IMR-90 (cell line): ENCODE data around the gene PPP1R9B. TPM values are rescaled to one million over a fixed set of nuclear protein-coding genes. Genes with fewer than 3 reads are reported as not detected.

ENCODE experiments used
- ATAC-seq: fragments of 200-7000 bp; cut with Tn5 transposase; 2 replicates; pipeline ENCODE4 v1.9.1; 2020; ENCODE audit warnings: low read depth, mild to moderate bottlenecking, moderate library complexity
- BruUV-seq: library from RNA; stranded (reverse); fragments of 400-500 nt; replicated peaks from 2 replicates; lab custom pipeline; 2021; lab: Mats Ljungman, UMichigan
- CTCF ChIA-PET: fragments of 300-600 bp; formaldehyde crosslinking; extraction: SDS; loops from one replicate; lab custom pipeline; 2021; ENCODE audit warnings: antibody characterized with exemption; lab: Yijun Ruan, JAX
- POLR2A ChIA-PET: fragments of 300-600 bp; sonication (Branson Sonifier 250); formaldehyde crosslinking; loops from one replicate; lab custom pipeline; 2022; ENCODE audit warnings: antibody characterized with exemption; ENCODE audit not compliant: unreplicated experiment; lab: Charles Lee
- DNase-seq: peaks from one replicate; pipeline ENCODE4 v3.0.0; 2013
- H2AFZ ChIP-seq: replicated peaks from 2 replicates; pipeline ENCODE3; 2013; ENCODE audit warnings: low read length, mild to moderate bottlenecking; ENCODE audit not compliant: poor library complexity
- H2AK5ac ChIP-seq: 2 replicates; pipeline ENCODE4 v1.6.1; 2013; ENCODE audit warnings: low read depth, low read length, inconsistent platforms
- H2AK9ac ChIP-seq: replicated peaks from 2 replicates; pipeline ENCODE3; 2013; ENCODE audit warnings: mild to moderate bottlenecking, low read depth, low read length, moderate library complexity; ENCODE audit not compliant: poor library complexity
- H2BK120ac ChIP-seq: 2 replicates; pipeline ENCODE4 v1.6.1; 2013; ENCODE audit warnings: low read depth, low read length, inconsistent platforms
- H2BK15ac ChIP-seq: 3 replicates; pipeline ENCODE4 v1.6.1; 2013; ENCODE audit warnings: low read depth, low read length, inconsistent platforms
- H2BK20ac ChIP-seq: 2 replicates; pipeline ENCODE4 v1.6.1; 2013; ENCODE audit warnings: low read depth, mild to moderate bottlenecking, inconsistent platforms, low read length, moderate library complexity
- H2BK5ac ChIP-seq: 2 replicates; pipeline ENCODE4 v1.6.1; 2013; ENCODE audit warnings: mild to moderate bottlenecking, low read depth, low read length, inconsistent platforms; ENCODE audit not compliant: poor library complexity, severe bottlenecking
- H3K14ac ChIP-seq: replicated peaks from 2 replicates; pipeline ENCODE4 v1.6.1; 2013; ENCODE audit warnings: low read depth, low read length, inconsistent platforms
- H3K18ac ChIP-seq: 2 replicates; pipeline ENCODE4 v1.6.1; 2013; ENCODE audit warnings: low read depth, low read length, control low read depth
- H3K23ac ChIP-seq: 2 replicates; pipeline ENCODE4 v1.6.1; 2013; ENCODE audit warnings: low read depth, low read length, inconsistent platforms
- H3K27ac ChIP-seq: 2 replicates; pipeline ENCODE4 v1.5.1; 2013; ENCODE audit warnings: mild to moderate bottlenecking, control low read depth, low read length; ENCODE audit not compliant: insufficient read depth
- H3K27me3 ChIP-seq: 2 replicates; pipeline ENCODE4 v1.6.1; 2013; ENCODE audit warnings: low read length; ENCODE audit not compliant: control insufficient read depth, insufficient read depth
- H3K36me3 ChIP-seq: 2 replicates; pipeline ENCODE4 v1.6.1; 2013; ENCODE audit warnings: low read length, mixed read lengths; ENCODE audit not compliant: control insufficient read depth, insufficient read depth
- H3K4ac ChIP-seq: 2 replicates; pipeline ENCODE4 v1.6.1; 2013; ENCODE audit warnings: low read depth, low read length, inconsistent platforms
- H3K4me1 ChIP-seq: 2 replicates; pipeline ENCODE4 v1.6.1; 2013; ENCODE audit warnings: low read length, mixed read lengths; ENCODE audit not compliant: control insufficient read depth, insufficient read depth
- H3K4me2 ChIP-seq: 2 replicates; pipeline ENCODE4 v1.6.1; 2013; ENCODE audit warnings: low read depth, mild to moderate bottlenecking, control low read depth, low read length, moderate library complexity
- H3K4me3 ChIP-seq: 2 replicates; pipeline ENCODE4 v1.5.1; 2013; ENCODE audit warnings: low read depth, mild to moderate bottlenecking, control low read depth, low read length, moderate library complexity; ENCODE audit not compliant: insufficient read depth
- H3K56ac ChIP-seq: 2 replicates; pipeline ENCODE4 v1.6.1; 2013; ENCODE audit warnings: low read length, inconsistent platforms; ENCODE audit not compliant: insufficient read depth; ENCODE audit errors: extremely low read depth
- H3K79me1 ChIP-seq, 2 experiments: 2 replicates each; pipeline ENCODE4 v1.6.1; 2013; ENCODE audit warnings: low read length in 2 of 2, inconsistent platforms in 1 of 2, low read depth in 1 of 2
- H3K9ac ChIP-seq: 2 replicates; pipeline ENCODE4 v1.6.1; 2013; ENCODE audit warnings: low read depth, low read length, control low read depth
- H3K9me1 ChIP-seq: 2 replicates; pipeline ENCODE4 v1.6.1; 2013; ENCODE audit warnings: low read length, inconsistent platforms; ENCODE audit not compliant: insufficient read depth
- H3K9me3 ChIP-seq: 2 replicates; pipeline ENCODE4 v1.6.1; 2013; ENCODE audit warnings: low read length; ENCODE audit not compliant: control insufficient read depth, insufficient read depth
- H4K20me1 ChIP-seq: 2 replicates; pipeline ENCODE4 v1.6.1; 2013; ENCODE audit warnings: low read length, inconsistent platforms; ENCODE audit not compliant: insufficient read depth
- H4K5ac ChIP-seq: 2 replicates; pipeline ENCODE4 v1.6.1; 2013; ENCODE audit warnings: mild to moderate bottlenecking, low read depth, low read length, control low read depth
- H4K8ac ChIP-seq, 2 experiments: 2 replicates each; pipeline ENCODE4 v1.6.1; 2013; ENCODE audit warnings: low read depth in 2 of 2, low read length in 2 of 2, control low read depth in 1 of 2, inconsistent platforms in 1 of 2
- H4K91ac ChIP-seq: 2 replicates; pipeline ENCODE4 v1.6.1; 2013; ENCODE audit warnings: low read depth, low read length, inconsistent platforms; ENCODE audit not compliant: insufficient read depth
- BHLHE40 ChIP-seq: fragments of 150-350 bp; IDR thresholded peaks from 2 replicates; pipeline ENCODE4 v1.6.1; 2016; ENCODE audit warnings: mild to moderate bottlenecking, low read depth, low read length
- CEBPB ChIP-seq: IDR thresholded peaks from 2 replicates; pipeline ENCODE4 v1.6.1; 2012; ENCODE audit warnings: low read depth, low read length, improper control_type of control experiment
- CHD1 ChIP-seq: IDR thresholded peaks from 2 replicates; pipeline ENCODE4 v1.6.1; 2012; ENCODE audit warnings: low read depth, low read length, improper control_type of control experiment
- CTCF ChIP-seq: conservative IDR thresholded peaks from 2 replicates; pipeline ENCODE4 v1.5.1; 2012; ENCODE audit warnings: mild to moderate bottlenecking, low read depth, low read length, improper control_type of control experiment
- ELK1 ChIP-seq: fragments of 150-350 bp; IDR thresholded peaks from 2 replicates; pipeline ENCODE4 v1.6.1; 2016; ENCODE audit warnings: low read depth, mild to moderate bottlenecking, low read length, moderate library complexity, borderline replicate concordance
- FOS ChIP-seq: fragments of 150-350 bp; IDR thresholded peaks from 2 replicates; pipeline ENCODE4 v1.6.1; 2016; ENCODE audit warnings: low read depth, low read length
- MAFK ChIP-seq: IDR thresholded peaks from 2 replicates; pipeline ENCODE4 v1.6.1; 2012; ENCODE audit warnings: low read depth, low read length, improper control_type of control experiment
- MAZ ChIP-seq: IDR thresholded peaks from 2 replicates; pipeline ENCODE4 v1.6.1; 2012; ENCODE audit warnings: low read depth, mild to moderate bottlenecking, low read length, improper control_type of control experiment, moderate library complexity, borderline replicate concordance
- MXI1 ChIP-seq: IDR thresholded peaks from 2 replicates; pipeline ENCODE4 v1.6.1; 2012; ENCODE audit warnings: low read depth, mild to moderate bottlenecking, low read length, moderate library complexity, borderline replicate concordance
- NFE2L2 ChIP-seq: fragments of 150-350 bp; IDR thresholded peaks from 2 replicates; pipeline ENCODE4 v1.6.1; 2016; ENCODE audit warnings: low read depth, mild to moderate bottlenecking, low read length
- POLR2A ChIP-seq: IDR thresholded peaks from 2 replicates; pipeline ENCODE4 v1.6.1; 2012; ENCODE audit warnings: mild to moderate bottlenecking, low read depth, low read length
- RAD21 ChIP-seq: IDR thresholded peaks from 2 replicates; pipeline ENCODE4 v1.6.1; 2012; ENCODE audit warnings: low read length, improper control_type of control experiment
- RFX5 ChIP-seq: IDR thresholded peaks from 2 replicates; pipeline ENCODE4 v1.8.0; 2012; ENCODE audit warnings: low read depth, mild to moderate bottlenecking, low read length, moderate library complexity
- SMC3 ChIP-seq: fragments of 150-350 bp; IDR thresholded peaks from 2 replicates; pipeline ENCODE4 v1.6.1; 2016; ENCODE audit warnings: low read depth, mild to moderate bottlenecking, antibody characterized with exemption, low read length, moderate library complexity
- USF2 ChIP-seq: fragments of 150-350 bp; IDR thresholded peaks from 2 replicates; pipeline ENCODE4 v1.6.1; 2017; ENCODE audit warnings: mild to moderate bottlenecking, antibody characterized with exemption, low read length, low read depth
- WGBS, 2 experiments: methylation state at CpG; one replicate each; pipeline versions ENCODE4 v1.1.5 to v1.1.7; 2013; ENCODE audit warnings: missing lambda C conversion rate in 2 of 2; ENCODE audit not compliant: insufficient read length in 1 of 2; ENCODE audit errors: extremely low coverage in 2 of 2; 5-methylcytosine and 5-hydroxymethylcytosine counted together
- dilution Hi-C: fragments of 300-500 bp; cut with HindIII; formaldehyde crosslinking; loops from one replicate; pipeline ENCODE4 v1.14.3; 2018; ENCODE audit warnings: low sequenced_read_pairs; ENCODE audit not compliant: unreplicated experiment
- in situ Hi-C: fragments of 300-500 bp; cut with MboI; formaldehyde crosslinking; loops from 3 replicates; pipeline ENCODE4 v1.14.3; 2019; ENCODE audit warnings: low sequenced_read_pairs, inconsistent platforms, mixed read lengths
- intact Hi-C: fragments of 100-400 bp; cut with micrococcal nuclease; formaldehyde crosslinking; loops from 2 replicates; pipeline ENCODE4 v1.10.0; 2022
- polyA plus RNA-seq, 3 experiments: library from polyadenylated mRNA; depleted of rRNA; stranded (reverse); fragments of >200 nt; gene quantifications; 2 replicates each; pipeline ENCODE4 v1.2.3, GENCODE V29; 2012; ENCODE audit warnings: low replicate concordance in 1 of 3
- total RNA-seq: library from RNA; depleted of rRNA; stranded (reverse); fragments of >200 nt; gene quantifications from 2 replicates; pipeline ENCODE4 v1.2.3, GENCODE V29; 2012

PPP1R9B gene
- total and polyA plus RNA-seq, 2 of the 4 experiments (the other 2 are of a cell fraction) = 23.0 to 28.0 TPM

- peaks cover 9% of the 10 kb centered on the region for H3K4me1 ChIP-seq
- TF ChIP-seq MAZ (no peak), CHD1 (no peak), MXI1 (no peak), SMC3 (no peak), FOS (no peak), BHLHE40 (no peak), NFE2L2 (no peak), POLR2A (no peak), CTCF (no peak), CEBPB (no peak), MAFK (no peak), RFX5 (no peak), USF2 (no peak), RAD21 (no peak), ELK1 (no peak)
- H3K4me3 ChIP-seq = peak overlapping the region; percentile 91
- intact Hi-C loops = loop anchor here (1.0 to 2.0 kb wide), 3 partner anchors 53 to 69 kb away; no protein-coding TSS in a partner anchor
- peak overlapping the region; percentile 37; the same call in 1 of the 2 replicates for H4K91ac ChIP-seq
- no peak for DNase-seq
- H2AK9ac ChIP-seq = peak overlapping the region; percentile 97
- peak overlapping the region; percentile 92 for H3K4me2 ChIP-seq
- H3K4ac ChIP-seq = peak overlapping the region; percentile 66
- in situ Hi-C loops = no loop called here
- POLR2A ChIA-PET = no interaction called here
- H3K27me3 ChIP-seq = no peaks in the 10 kb centered on the region
- H3K9me3 ChIP-seq = no peaks in the 10 kb centered on the region
- peak overlapping the region; percentile 95 for H2AFZ ChIP-seq
- H3K27ac ChIP-seq = peak overlapping the region; percentile 60
- H3K18ac ChIP-seq = peak overlapping the region; percentile 35; the same call in 1 of the 2 replicates
- no peak overlapping the region for H2BK15ac ChIP-seq
- peak overlapping the region; percentile 82 for H3K9ac ChIP-seq
- H3K9me1 ChIP-seq = 0 out of 2 replicates have a peak, but pooled peaks cover 6% of the 10 kb centered on the region
- H4K8ac ChIP-seq = peak overlapping the region; percentile 38 to 89
- ATAC-seq = no peak
- dilution Hi-C loops = no loop called here
- peak overlapping the region; percentile 56 for H4K5ac ChIP-seq
- H2BK20ac ChIP-seq = no peak overlapping the region
- H3K14ac ChIP-seq = peak overlapping the region; percentile 86
- peak overlapping the region; percentile 35; the same call in 1 of the 2 replicates for H3K56ac ChIP-seq
- peaks cover 3% of the 10 kb centered on the region for H4K20me1 ChIP-seq
- 2% methylated on average over 9 of the region's 12 CpGs; no CpG with 5 or more reads in 1 of the 2 experiments for WGBS, 2 experiments
- no peak overlapping the region for H2BK120ac ChIP-seq
- peaks cover 6 to 15% of the 10 kb centered on the region in 2 experiments; a peak in 3 of 4 replicates for H3K79me1 ChIP-seq
- CTCF ChIA-PET = interaction anchor here (1.0 kb wide), 1 partner anchor 97 kb away, joined by 3 read pairs; no protein-coding TSS in a partner anchor
- peaks cover 13% of the 10 kb centered on the region for H3K36me3 ChIP-seq
- no TSS peak for BruUV-seq
- H2AK5ac ChIP-seq = peak overlapping the region; percentile 63
- H3K23ac ChIP-seq = peak overlapping the region; percentile 66; the same call in 1 of the 2 replicates
- no peak overlapping the region for H2BK5ac ChIP-seq
Measured at GRCh38 chr17:50095626-50096037, 54.8 kb downstream of the PPP1R9B start.
